ENCODE measurements around the gene PNPLA3.
A peak's percentile ranks its signal among the peaks of the same experiment; 100 is the strongest.

Gene PNPLA3, protein sequence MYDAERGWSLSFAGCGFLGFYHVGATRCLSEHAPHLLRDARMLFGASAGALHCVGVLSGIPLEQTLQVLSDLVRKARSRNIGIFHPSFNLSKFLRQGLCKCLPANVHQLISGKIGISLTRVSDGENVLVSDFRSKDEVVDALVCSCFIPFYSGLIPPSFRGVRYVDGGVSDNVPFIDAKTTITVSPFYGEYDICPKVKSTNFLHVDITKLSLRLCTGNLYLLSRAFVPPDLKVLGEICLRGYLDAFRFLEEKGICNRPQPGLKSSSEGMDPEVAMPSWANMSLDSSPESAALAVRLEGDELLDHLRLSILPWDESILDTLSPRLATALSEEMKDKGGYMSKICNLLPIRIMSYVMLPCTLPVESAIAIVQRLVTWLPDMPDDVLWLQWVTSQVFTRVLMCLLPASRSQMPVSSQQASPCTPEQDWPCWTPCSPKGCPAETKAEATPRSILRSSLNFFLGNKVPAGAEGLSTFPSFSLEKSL

DNA sequence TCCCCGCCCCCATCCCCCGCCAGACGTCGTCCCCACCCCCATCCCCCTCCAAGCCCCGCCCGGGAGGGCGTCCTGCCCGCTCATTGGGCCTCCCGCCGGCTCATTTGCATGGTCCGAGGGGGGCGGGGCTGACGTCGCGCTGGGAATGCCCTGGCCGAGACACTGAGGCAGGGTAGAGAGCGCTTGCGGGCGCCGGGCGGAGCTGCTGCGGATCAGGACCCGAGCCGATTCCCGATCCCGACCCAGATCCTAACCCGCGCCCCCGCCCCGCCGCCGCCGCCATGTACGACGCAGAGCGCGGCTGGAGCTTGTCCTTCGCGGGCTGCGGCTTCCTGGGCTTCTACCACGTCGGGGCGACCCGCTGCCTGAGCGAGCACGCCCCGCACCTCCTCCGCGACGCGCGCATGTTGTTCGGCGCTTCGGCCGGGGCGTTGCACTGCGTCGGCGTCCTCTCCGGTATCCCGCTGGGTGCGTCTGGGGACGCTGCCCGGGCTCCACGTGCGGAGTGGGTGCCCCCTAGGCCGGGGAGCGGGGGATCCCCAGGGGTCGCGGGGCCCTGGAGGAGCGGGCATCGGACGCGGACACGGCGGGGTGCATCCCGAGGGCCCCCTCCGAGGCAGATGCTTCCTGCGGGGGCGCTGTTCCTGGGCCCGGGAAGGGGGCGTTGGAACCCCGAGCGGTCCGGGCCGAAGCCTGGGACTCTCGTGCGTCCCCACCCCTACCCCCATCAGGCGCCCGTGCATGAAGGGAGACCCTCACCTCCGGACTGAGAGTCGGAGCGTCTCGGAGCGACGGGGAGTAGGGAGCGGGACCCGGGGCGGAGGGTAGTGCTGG, at the start of gene PNPLA3:
Gene PNPLA3 (plus strand): TSS at position 175 of the 834 bp plus-strand sequence. CDS start 107 bp downstream, at position 282.
- no peak within 1 kb of the TSS for H3K27ac ChIP-seq
- DNase-seq (ENCODE audit: low read depth, low spot score), result no peak

GRCh38 chr22:43876866-43877509, 46.6 kb upstream of the PNPLA3 start:
- H3K27ac ChIP-seq, result no peak overlapping the region
- no peak for DNase-seq (ENCODE audit: low read depth, low spot score)

GRCh38 chr22:43878079-43878795, 45.4 kb upstream of the PNPLA3 start:
- no peak overlapping the region for H3K27ac ChIP-seq
- DNase-seq (ENCODE audit: low read depth, low spot score), result no peak

- no peak overlapping the region for H3K27ac ChIP-seq
- DNase-seq (ENCODE audit: low read depth, low spot score), result no peak
Observed at GRCh38 chr22:43878831-43879550, 44.6 kb upstream of the PNPLA3 start.

DNA sequence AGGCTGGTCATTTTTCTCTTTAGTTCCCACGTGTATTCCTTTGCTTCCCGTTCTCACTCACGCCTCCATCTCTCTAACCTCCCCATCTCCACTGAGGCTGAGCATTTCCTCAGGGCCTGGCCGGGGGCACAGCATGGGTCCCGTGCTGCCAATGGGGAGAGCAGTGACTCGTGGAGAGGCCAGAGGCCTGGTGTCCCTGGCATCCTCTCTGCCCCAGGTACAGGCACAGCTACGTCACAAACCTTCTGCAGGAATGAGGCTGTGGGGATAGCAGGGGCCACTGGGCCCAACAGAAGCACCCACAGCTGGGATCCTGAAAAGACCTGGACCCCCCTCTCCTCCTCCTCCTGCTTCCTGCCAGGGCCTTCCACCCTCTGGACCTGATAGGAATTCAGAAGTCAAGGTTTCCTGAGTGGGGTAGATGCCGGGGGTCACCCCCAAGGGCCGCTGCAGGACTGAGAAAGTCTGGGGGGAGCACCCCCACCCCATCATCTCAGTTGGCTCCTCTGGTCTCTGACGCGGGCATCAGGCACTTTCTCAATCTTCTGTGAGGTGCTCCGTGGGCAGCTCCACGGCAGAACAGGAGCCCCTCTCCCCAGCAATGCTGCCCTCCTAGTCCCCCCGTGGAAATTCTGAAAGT, 43.6 kb upstream of the PNPLA3 start:
- DNase-seq (ENCODE audit: low read depth, low spot score), result no peak
- H3K27ac ChIP-seq, result no peak overlapping the region

DNA sequence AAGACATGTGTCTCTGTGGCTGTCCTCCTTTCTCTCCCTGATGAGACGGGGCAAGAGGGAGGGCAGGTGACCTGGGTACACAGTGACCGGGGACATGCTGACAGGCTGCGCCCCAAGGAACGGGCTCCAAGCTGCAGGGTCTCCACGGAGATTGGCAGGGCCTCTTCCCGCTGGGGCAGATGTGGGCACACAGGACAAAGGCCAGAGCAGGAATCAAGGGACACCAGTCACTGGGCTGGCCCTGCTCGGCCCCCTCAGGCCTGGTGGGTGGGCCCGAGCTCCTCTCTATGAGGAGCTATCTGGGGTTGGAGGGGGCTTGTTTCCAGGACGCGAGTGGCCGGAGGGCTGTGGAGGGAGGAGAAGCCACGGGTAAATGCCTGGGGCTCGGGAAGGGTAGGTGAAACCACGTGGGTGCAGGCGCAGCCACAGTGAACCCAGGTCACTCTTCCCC, 43.0 kb upstream of the PNPLA3 start:
- DNase-seq (ENCODE audit: low read depth, low spot score), result no peak
- no peak overlapping the region for H3K27ac ChIP-seq

DNA sequence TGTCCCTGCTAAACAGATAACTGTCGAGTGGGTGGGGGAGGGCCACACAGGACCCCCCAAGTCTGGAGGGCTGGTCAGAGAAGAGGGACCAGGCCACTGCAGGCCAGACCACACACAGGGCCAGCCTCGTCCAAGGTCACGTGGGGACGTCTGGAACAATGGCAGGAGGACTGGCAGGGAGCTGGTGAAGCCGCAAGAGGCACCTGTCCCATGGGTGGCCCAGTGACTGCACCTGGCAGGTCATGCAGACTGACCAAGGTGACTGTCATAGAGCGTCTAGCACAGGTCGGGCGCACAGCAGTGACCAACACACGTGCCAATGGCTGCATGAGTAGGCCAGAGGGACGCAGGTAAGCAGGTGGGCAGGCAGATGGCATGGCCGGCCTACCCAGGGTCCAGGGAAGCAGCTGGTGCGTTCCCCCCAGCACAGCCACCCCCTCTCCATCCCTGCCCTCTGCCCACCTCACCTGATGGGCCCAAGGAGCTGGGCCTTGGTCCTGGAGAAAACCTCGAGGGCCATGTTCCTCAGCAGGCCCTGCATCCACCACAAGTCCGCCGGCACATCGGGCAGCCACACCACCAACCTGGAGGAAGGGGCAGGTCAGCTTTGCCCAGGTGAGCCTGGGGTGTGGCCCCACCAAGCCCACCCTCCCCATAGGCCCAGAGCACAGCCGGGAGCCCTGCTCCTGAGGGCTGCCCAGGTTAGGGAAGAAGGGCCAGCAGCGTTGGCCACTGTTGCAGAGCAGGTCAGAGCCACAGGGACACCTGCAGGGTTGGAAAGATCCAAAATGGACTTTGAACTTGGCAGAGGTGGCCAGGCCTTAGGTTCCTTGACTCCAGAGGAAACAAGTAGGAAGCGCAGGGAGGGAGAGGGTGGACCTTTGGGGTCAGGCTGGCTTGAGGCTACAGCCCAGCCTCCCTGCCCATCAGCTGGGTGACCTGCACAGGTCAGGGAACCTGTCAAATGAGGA, 42.2 kb upstream of the PNPLA3 start:
- no peak for DNase-seq (ENCODE audit: low read depth, low spot score)
- H3K27ac ChIP-seq, result no peak overlapping the region

GRCh38 chr22:43882122-43882767, 41.4 kb upstream of the PNPLA3 start:
- no peak for DNase-seq (ENCODE audit: low read depth, low spot score)
- no peak overlapping the region for H3K27ac ChIP-seq

DNA sequence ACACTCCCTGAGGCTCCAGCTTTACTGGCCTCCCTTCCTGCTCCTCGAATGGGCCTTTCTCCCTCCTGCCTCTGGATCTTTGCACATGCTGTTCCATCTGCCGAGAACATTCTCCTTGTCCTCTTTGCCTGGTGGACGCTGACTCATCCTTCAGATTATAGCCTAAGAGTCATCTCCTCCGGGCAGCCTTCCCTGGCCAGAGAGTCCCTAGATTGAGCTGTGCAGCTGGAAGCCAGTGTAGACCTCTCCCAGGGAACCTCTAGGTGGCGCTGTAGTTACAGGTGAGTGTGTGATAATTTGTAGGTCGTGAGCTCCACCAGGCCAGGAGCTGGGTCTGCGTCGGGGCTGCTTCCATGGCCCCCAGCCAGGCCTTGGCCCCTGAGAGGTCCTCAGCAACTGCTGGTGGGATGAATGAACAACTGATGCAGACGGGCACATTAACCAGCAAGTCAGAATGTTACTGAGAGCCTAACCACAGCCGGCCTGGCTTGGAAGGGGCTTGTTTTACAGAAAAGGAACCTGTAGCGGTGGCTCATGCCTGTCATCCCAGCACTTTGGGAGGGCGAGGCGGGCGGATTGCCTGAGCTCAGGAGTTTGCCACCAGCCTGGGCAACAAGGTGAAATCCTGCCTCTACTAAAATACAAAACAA, 40.5 kb upstream of the PNPLA3 start:
- H3K27ac ChIP-seq, result no peak overlapping the region
- DNase-seq (ENCODE audit: low read depth, low spot score), result peak; percentile 36

DNA sequence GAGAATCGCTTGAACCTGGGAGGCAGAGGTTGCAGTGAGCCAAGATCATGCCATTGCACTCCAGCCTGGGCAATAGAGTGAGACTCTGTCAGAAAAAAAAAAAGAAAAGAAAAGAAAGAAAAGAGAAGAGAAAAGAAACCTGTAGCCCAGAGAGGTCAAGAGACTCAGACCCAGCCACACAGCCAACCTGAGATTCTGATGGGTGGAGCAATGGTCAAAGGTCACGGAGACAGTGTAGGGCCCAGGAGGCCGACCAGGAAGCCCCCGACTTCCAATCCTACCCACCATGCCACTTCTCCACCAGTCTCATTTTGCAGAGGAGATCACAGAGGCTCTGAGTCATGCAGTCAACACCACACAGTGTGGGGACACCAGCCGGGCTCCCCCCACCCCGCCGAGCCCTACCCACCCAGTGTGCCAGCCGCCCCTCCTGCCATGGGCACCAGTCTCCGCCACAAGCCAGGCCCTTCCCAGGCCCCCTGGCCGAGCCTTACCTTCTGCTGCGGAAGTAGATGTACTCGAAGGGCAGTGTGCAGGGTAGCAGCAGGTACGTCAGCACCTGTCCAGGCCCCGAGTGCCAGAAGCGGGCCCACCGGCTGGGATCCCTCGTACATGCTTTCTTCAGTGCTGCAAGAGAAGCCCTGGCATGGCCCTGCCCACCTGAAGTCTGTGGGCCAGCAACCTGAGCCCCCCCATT, 39.7 kb upstream of the PNPLA3 start:
- DNase-seq (ENCODE audit: low read depth, low spot score), result no peak

DNA sequence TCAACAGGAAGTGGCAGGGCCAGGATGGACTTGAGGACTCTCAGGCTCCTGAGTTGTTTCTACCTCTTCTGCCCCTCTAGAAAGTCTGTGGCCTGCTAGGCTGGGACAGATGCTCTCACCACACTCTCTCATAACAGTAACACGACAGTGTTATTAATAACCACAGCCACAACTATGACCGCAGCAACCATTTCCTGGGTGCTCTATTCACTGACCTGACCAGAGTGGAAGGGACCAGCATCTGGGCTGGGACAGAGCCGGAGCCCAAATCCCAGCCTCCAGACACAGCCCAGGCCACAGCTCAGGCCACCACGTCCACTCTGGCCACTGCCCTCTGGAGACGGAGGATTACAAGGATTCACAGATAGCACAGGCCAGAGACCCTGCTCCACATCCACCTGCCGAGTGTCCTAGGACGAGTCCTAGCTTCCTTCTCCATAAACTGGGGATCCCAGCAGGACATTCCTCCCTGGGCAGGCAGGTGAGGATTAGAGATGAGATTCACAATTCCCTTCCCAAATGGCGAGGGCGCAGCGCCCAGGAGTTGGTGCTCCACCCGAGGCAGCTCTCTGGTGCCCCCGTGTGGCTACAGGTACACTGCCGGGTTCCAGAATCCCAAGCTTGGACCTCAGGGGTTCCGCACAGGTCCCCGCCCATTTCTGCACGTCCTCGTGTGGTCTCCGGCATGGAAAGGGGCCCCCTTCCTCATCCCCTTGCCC, 38.8 kb upstream of the PNPLA3 start:
- DNase-seq (ENCODE audit: low read depth, low spot score), result no peak
- H3K27ac ChIP-seq, result no peak overlapping the region

More for the DNA sequence above, 39.7 kb upstream of the PNPLA3 start:
- no peak overlapping the region for H3K27ac ChIP-seq

GRCh38 chr22:43885319-43885671, 38.3 kb upstream of the PNPLA3 start:
- H3K27ac ChIP-seq, result no peak overlapping the region
- DNase-seq (ENCODE audit: low read depth, low spot score), result no peak

GRCh38 chr22:43885786-43886185, 37.8 kb upstream of the PNPLA3 start:
- no peak for DNase-seq (ENCODE audit: low read depth, low spot score)
- no peak overlapping the region for H3K27ac ChIP-seq

GRCh38 chr22:43886231-43886630, 37.4 kb upstream of the PNPLA3 start:
- no peak for DNase-seq (ENCODE audit: low read depth, low spot score)
- no peak overlapping the region for H3K27ac ChIP-seq

DNA sequence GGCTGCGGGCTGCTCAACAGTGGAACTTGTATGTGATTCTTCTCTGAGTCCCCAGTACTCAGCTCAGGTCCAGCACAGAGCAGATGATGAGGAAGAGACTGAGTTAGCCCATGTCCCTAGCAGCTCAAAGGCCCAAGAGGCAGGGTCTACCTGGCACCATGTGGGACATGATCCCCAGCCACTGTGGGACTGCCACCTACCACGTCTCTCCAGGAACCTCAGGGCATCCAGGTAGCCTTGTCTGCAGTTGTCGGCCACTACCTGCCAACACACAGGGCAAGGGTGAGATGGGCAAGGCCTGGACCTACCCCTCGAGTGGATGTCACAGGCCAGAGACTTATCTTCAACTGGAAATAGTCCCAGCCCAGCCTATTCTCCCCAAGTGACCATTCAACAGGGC, 36.2 kb upstream of the PNPLA3 start:
- H3K27ac ChIP-seq, result no peak overlapping the region
- DNase-seq (ENCODE audit: low read depth, low spot score), result no peak

DNA sequence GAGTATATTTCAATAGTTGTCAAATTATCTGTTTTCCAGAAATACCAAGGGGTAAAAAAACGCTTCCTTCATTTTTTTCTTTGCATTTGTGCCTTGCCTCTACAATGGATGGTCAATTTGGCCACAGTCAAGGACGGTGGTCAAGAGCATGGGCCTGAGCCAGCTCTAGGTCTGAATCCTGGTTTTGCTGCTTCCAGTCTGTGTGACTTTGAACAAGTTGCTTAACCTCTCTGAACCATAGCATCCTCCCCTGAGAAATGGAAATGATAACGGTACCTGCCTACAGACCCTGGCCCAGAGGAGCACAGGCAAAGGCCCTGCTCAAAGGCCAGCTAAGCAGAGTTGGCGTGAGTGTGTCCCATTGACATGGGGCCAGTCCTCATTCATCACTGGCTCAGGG, 34.9 kb upstream of the PNPLA3 start:
- no peak overlapping the region for H3K27ac ChIP-seq
- no peak for DNase-seq (ENCODE audit: low read depth, low spot score)

All from epithelial cell of prostate (primary cell).